Gastroesophageal sphincter (tissue), 3 donors: Measurements from ENCODE around the gene FAM72A.
"Not testable (repeated sequence)": the region's sequence is repeated elsewhere in the genome, so short reads cannot be mapped to it uniquely, and the experiment has no call there.

ENCODE experiments used
- CTCF ChIP-seq, 4 experiments: fragments of 200-600 bp in 2 of 4; fragments of 450-650 bp in 2 of 4; sonication (generic) in 1 of 4; IDR thresholded peaks; one replicate each; pipeline ENCODE4 v1.5.1; 2017 to 2019; ENCODE audit warnings: antibody characterized with exemption in 4 of 4, mild to moderate bottlenecking in 2 of 4, moderate library complexity in 2 of 4
- POLR2A ChIP-seq, 2 donors: fragments of 450-650 bp; IDR thresholded peaks; one replicate each; pipeline ENCODE4 v1.6.1; 2017; ENCODE audit warnings: antibody characterized with exemption in 2 of 2, mild to moderate bottlenecking in 2 of 2, moderate library complexity in 1 of 2

GRCh38 chr1:206183788-206184187 lies 18.9 kb downstream of the FAM72A start:
- TF ChIP-seq POLR2A, CTCF (IDR thresholded peaks at IDR 0.05): not testable (repeated sequence)
